Kidney epithelial cell (primary cell): ENCODE data around the gene CABLES1. TPM values are rescaled to one million over a fixed set of nuclear protein-coding genes. Genes with fewer than 3 reads are reported as not detected.

Experiments used
- DNase-seq: peaks from one replicate; pipeline ENCODE4 v3.0.0-alpha.2; 2010; ENCODE audit warnings: low read depth
- H3K27me3 ChIP-seq: 2 replicates; pipeline ENCODE4 v1.6.0; 2011; ENCODE audit warnings: low read length; ENCODE audit not compliant: control insufficient read depth, insufficient read depth
- H3K36me3 ChIP-seq: 2 replicates; pipeline ENCODE4 v1.5.1; 2011; ENCODE audit warnings: low read length; ENCODE audit not compliant: control insufficient read depth, insufficient read depth
- H3K4me3 ChIP-seq: 2 replicates; pipeline ENCODE4 v1.5.1; 2011; ENCODE audit warnings: low read depth, mild to moderate bottlenecking, control low read depth, low read length
- CTCF ChIP-seq: IDR thresholded peaks from 2 replicates; pipeline ENCODE4 v1.5.1; 2011; ENCODE audit warnings: mild to moderate bottlenecking, moderate library complexity, low read length, control low read depth, inconsistent platforms; ENCODE audit not compliant: insufficient read depth, poor library complexity, severe bottlenecking
- total RNA-seq: library from RNA; depleted of rRNA; stranded (reverse); fragments of >200 nt; gene quantifications from 2 replicates; pipeline ENCODE4 v1.2.3, GENCODE V29; 2015

The CABLES1 gene
- total RNA-seq, 1 donor from 2014 or later: 9.6 TPM

- DNase-seq: no peak
- Histone ChIP-seq H3K4me3 (no peak overlapping the region), H3K27me3 (no peaks in the 10 kb centered on the region), H3K36me3 (no peaks in the 10 kb centered on the region)
- TF ChIP-seq CTCF: peak; percentile 19
Measured at GRCh38 chr18:23207191-23207955, 72.1 kb downstream of the CABLES1 start.

DNA sequence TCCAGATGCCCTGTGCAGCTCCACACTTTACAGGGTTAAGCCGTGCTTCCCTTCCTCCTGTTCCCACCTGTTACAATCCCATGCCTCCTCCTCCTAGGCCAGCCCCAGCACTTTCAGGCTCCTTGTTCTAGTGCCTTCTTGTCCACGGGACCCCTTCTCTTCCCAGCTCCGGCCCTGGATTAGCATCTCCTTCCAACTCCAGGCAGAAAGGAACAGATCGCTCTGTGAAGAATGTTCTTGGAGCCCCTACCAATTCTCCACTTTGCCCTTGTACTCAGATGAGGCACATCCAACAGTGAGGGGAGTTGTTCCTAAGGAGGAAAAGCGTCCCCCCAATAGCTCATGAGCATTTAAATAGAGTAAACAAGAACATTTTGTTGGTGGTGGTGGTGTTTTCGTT is 72.7 kb downstream of the CABLES1 start:
- H3K36me3 ChIP-seq: no peaks in the 10 kb centered on the region
- no peak for DNase-seq
- H3K4me3 ChIP-seq: no peak overlapping the region
- TF ChIP-seq CTCF: no peak
- no peaks in the 10 kb centered on the region for H3K27me3 ChIP-seq

- DNase-seq: no peak
- H3K36me3 ChIP-seq: no peaks in the 10 kb centered on the region
- TF ChIP-seq CTCF: no peak
- H3K4me3 ChIP-seq: no peak overlapping the region
- H3K27me3 ChIP-seq: no peaks in the 10 kb centered on the region
Measured at GRCh38 chr18:23208600-23208999, 73.3 kb downstream of the CABLES1 start.

DNA sequence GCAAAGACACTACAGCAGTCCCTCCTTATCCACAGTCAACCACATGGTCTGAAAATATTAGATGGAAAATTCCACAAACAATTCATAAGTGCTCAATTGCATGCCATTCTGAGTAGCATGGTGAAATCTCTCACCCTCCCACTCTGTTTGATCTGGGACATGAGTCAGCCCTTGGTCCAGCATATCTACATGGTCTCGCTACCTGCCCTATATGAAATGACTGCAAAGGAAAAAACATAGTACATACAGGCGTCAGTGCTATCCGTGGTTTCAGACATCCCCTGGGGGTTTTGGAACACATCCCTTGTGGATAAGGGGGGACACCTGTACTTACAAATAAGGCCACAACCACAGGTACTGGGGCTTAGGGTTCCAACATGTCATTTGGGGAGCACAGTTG is 73.7 kb downstream of the CABLES1 start:
- H3K4me3 ChIP-seq: no peak overlapping the region
- no peak for DNase-seq
- no peaks in the 10 kb centered on the region for H3K27me3 ChIP-seq
- H3K36me3 ChIP-seq: no peaks in the 10 kb centered on the region
- no peak for TF ChIP-seq CTCF

- no peaks in the 10 kb centered on the region for H3K36me3 ChIP-seq
- TF ChIP-seq CTCF: no peak
- no peak overlapping the region for H3K4me3 ChIP-seq
- no peak for DNase-seq
- H3K27me3 ChIP-seq: no peaks in the 10 kb centered on the region
Measured at GRCh38 chr18:23209796-23210195, 74.5 kb downstream of the CABLES1 start.

- H3K36me3 ChIP-seq: no peaks in the 10 kb centered on the region
- H3K27me3 ChIP-seq: no peaks in the 10 kb centered on the region
- H3K4me3 ChIP-seq: no peak overlapping the region
- no peak for TF ChIP-seq CTCF
- DNase-seq: no peak
Measured at GRCh38 chr18:23210526-23210925, 75.2 kb downstream of the CABLES1 start.
